ENCODE measurements around the gene ACKR4. TPM values are rescaled to one million over a fixed set of nuclear protein-coding genes. Genes with fewer than 3 reads are reported as not detected.
A peak's percentile ranks its signal among the peaks of the same experiment; 100 is the strongest.

ACKR4 gene
- total RNA-seq, 1 donor from 2014 or later = 0.64 TPM

DNA sequence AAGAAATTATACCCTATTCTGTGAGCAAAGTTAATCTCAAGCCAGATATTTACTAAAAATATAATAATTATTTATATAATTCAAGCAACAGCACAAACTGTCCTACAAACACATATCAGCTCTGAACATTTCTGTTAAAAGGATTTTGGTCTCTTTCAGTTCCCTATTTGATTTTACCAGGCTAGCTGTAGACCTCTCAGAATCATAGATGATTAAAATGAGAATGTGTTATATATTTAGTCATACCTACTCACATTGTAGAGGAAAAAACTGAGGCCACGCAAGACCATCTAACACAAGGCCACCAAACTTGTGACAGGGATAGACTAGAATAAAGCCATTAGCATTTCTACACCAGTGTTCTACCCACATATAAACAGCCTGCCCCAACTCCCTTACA, 28.5 kb downstream of the ACKR4 start:
- Mint-ChIP-seq H3K36me3 (ENCODE audit: unreplicated experiment) (peaks cover 33% of the 10 kb centered on the region), H3K27me3 (ENCODE audit: unreplicated experiment) (no peaks in the 10 kb centered on the region), H3K9me3 (ENCODE audit: unreplicated experiment) (peaks cover 9% of the 10 kb centered on the region), H3K4me1 (ENCODE audit: unreplicated experiment) (peaks cover 16% of the 10 kb centered on the region), H3K27ac (ENCODE audit: unreplicated experiment) (no peak overlapping the region), H3K4me3 (ENCODE audit: unreplicated experiment) (no peak overlapping the region)
- no peak for DNase-seq (ENCODE audit: extremely low spot score, unreplicated experiment)
- TF ChIP-seq, protein P1, sequence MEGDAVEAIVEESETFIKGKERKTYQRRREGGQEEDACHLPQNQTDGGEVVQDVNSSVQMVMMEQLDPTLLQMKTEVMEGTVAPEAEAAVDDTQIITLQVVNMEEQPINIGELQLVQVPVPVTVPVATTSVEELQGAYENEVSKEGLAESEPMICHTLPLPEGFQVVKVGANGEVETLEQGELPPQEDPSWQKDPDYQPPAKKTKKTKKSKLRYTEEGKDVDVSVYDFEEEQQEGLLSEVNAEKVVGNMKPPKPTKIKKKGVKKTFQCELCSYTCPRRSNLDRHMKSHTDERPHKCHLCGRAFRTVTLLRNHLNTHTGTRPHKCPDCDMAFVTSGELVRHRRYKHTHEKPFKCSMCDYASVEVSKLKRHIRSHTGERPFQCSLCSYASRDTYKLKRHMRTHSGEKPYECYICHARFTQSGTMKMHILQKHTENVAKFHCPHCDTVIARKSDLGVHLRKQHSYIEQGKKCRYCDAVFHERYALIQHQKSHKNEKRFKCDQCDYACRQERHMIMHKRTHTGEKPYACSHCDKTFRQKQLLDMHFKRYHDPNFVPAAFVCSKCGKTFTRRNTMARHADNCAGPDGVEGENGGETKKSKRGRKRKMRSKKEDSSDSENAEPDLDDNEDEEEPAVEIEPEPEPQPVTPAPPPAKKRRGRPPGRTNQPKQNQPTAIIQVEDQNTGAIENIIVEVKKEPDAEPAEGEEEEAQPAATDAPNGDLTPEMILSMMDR (IDR thresholded peaks at IDR 0.05) = no peak

DNA sequence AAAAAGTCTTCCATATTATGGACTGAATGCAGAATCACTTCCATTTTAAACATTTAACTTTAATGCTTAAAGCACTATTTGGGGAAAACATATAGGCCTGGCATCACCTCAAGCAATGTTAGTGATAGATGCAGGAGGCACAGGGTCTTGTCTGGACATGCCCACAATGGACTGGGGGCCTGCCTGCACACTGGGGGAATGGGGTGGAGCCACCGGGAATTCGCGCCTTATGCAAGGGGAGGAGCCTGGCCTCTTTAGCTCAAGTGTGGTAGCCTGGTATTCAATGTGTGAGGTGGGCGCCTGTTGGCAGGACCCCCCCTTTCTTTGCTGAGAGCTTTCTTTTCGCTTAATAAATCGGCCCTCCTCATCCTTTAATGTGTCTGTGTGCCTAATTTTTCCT, 29.9 kb downstream of the ACKR4 start:
- no peak overlapping the region for H3K27ac Mint-ChIP-seq (ENCODE audit: unreplicated experiment)

DNA sequence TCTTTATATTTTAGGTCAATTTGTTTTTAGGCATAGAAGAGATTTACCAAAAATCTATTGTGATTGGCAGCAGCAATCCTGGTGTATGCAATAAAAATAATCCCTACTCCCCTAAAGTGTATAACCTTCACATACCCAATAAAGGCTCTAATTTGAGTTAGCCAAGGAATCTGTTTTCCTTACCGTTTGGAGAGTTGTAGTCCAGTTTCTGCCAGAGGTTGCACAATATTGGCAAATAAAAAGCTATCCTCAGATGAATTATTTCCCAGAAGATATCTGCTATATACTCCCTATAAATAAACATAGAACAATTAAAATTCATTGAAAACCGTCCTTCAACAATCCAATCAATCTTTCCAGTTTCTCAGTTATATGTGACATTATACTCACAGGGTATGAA, 31.1 kb downstream of the ACKR4 start:
- no peaks in the 10 kb centered on the region for H3K9me3 Mint-ChIP-seq (ENCODE audit: unreplicated experiment)
- no peak overlapping the region for H3K27ac Mint-ChIP-seq (ENCODE audit: unreplicated experiment)
- TF ChIP-seq, protein P1 (IDR thresholded peaks at IDR 0.05) = no peak
- DNase-seq (ENCODE audit: extremely low spot score, unreplicated experiment) = no peak
- no peaks in the 10 kb centered on the region for H3K27me3 Mint-ChIP-seq (ENCODE audit: unreplicated experiment)
- H3K36me3 Mint-ChIP-seq (ENCODE audit: unreplicated experiment) = peaks cover 29% of the 10 kb centered on the region
- no peak overlapping the region for H3K4me3 Mint-ChIP-seq (ENCODE audit: unreplicated experiment)
- H3K4me1 Mint-ChIP-seq (ENCODE audit: unreplicated experiment) = peaks cover 13% of the 10 kb centered on the region

More for the DNA sequence above, 29.9 kb downstream of the ACKR4 start:
- peaks cover 25% of the 10 kb centered on the region for H3K36me3 Mint-ChIP-seq (ENCODE audit: unreplicated experiment)
- TF ChIP-seq, protein P1 (IDR thresholded peaks at IDR 0.05) = no peak
- H3K27me3 Mint-ChIP-seq (ENCODE audit: unreplicated experiment) = no peaks in the 10 kb centered on the region
- peaks cover 16% of the 10 kb centered on the region for H3K4me1 Mint-ChIP-seq (ENCODE audit: unreplicated experiment)
- H3K4me3 Mint-ChIP-seq (ENCODE audit: unreplicated experiment) = no peak overlapping the region
- no peaks in the 10 kb centered on the region for H3K9me3 Mint-ChIP-seq (ENCODE audit: unreplicated experiment)
- no peak for DNase-seq (ENCODE audit: extremely low spot score, unreplicated experiment)

DNA sequence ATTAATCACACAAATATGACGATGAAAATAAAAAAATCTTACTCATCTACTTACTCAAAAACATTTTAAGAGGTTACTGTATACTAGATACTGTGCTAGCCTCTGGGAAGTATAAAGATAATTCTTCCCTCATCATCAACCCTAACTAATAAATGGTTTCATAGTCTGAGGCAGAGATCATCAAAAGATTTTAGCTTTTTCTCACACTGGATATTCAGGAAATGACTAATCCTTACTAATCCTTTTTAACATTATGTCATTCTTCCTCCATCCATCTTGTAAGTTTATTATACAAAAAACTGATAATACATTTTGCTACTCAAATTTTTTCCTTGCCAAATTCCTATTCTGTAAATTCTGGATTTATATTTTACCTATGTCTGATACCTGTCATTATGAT, 32.9 kb downstream of the ACKR4 start:
- H3K27ac Mint-ChIP-seq (ENCODE audit: unreplicated experiment) = peak overlapping the region; percentile 66
- no peaks in the 10 kb centered on the region for H3K27me3 Mint-ChIP-seq (ENCODE audit: unreplicated experiment)
- TF ChIP-seq, protein P1 (IDR thresholded peaks at IDR 0.05) = no peak
- H3K4me1 Mint-ChIP-seq (ENCODE audit: unreplicated experiment) = peaks cover 12% of the 10 kb centered on the region
- DNase-seq (ENCODE audit: extremely low spot score, unreplicated experiment) = no peak
- H3K36me3 Mint-ChIP-seq (ENCODE audit: unreplicated experiment) = peaks cover 29% of the 10 kb centered on the region
- H3K4me3 Mint-ChIP-seq (ENCODE audit: unreplicated experiment) = no peak overlapping the region
- no peaks in the 10 kb centered on the region for H3K9me3 Mint-ChIP-seq (ENCODE audit: unreplicated experiment)

DNA sequence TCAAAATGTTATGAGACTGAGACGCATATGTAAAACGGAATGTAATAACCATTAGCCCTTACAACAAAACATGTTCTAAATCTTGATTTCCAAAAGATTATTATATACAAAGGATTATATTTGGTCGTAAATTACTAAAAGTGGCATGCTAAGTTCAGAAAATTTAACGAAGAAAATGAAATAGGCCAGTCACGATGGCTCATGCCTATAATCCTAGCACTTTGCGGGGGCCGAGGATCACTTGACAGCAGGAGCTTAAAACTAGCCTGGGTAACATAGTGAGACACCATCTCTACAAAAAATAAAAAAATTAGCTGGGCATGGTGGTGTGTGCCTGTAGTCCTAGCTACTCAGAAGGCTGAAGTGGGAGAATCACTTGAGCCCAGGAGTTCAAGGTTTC, 33.5 kb downstream of the ACKR4 start:
- no peaks in the 10 kb centered on the region for H3K9me3 Mint-ChIP-seq (ENCODE audit: unreplicated experiment)
- H3K36me3 Mint-ChIP-seq (ENCODE audit: unreplicated experiment) = peaks cover 31% of the 10 kb centered on the region
- TF ChIP-seq, protein P1 (IDR thresholded peaks at IDR 0.05) = no peak
- H3K27me3 Mint-ChIP-seq (ENCODE audit: unreplicated experiment) = no peaks in the 10 kb centered on the region
- H3K4me1 Mint-ChIP-seq (ENCODE audit: unreplicated experiment) = peaks cover 10% of the 10 kb centered on the region
- no peak for DNase-seq (ENCODE audit: extremely low spot score, unreplicated experiment)
- H3K27ac Mint-ChIP-seq (ENCODE audit: unreplicated experiment) = no peak overlapping the region
- H3K4me3 Mint-ChIP-seq (ENCODE audit: unreplicated experiment) = no peak overlapping the region

Data from osteocyte (in vitro differentiated cells).